SH-SY5Y (cell line): ENCODE data around the gene NDRG2.

ENCODE experiments used
- GATA2 ChIP-seq: IDR thresholded peaks from 2 replicates; pipeline ENCODE4 v1.6.1; 2011; ENCODE audit warnings: mild to moderate bottlenecking, low read depth, low read length
- GATA3 ChIP-seq: IDR thresholded peaks from 2 replicates; pipeline ENCODE4 v1.6.1; 2011; ENCODE audit warnings: low read depth, mild to moderate bottlenecking, low read length, moderate library complexity

GRCh38 chr14:21071225-21072030 lies 46.6 kb upstream of the NDRG2 start:
- no peak for TF ChIP-seq GATA3
- no peak for TF ChIP-seq GATA2
